Suprapubic skin (tissue), 4 donors: ENCODE measurements around the gene SPATS2. TPM values are rescaled to one million over a fixed set of nuclear protein-coding genes. Genes with fewer than 3 reads are reported as not detected.

Source experiments
- DNase-seq, 2 donors: peaks; one replicate each; pipeline ENCODE4 v3.0.0-alpha.2; 2019; ENCODE audit warnings: low spot score in 2 of 2
- H3K27ac ChIP-seq: fragments of 200-600 bp; sonication (generic); one replicate; pipeline ENCODE4 v1.5.1; 2019
- H3K27me3 ChIP-seq: fragments of 200-600 bp; sonication (generic); one replicate; pipeline ENCODE4 v1.5.1; 2019
- H3K36me3 ChIP-seq: fragments of 200-600 bp; sonication (generic); one replicate; pipeline ENCODE4 v1.5.1; 2019
- H3K4me1 ChIP-seq: fragments of 200-600 bp; sonication (generic); one replicate; pipeline ENCODE4 v1.5.1; 2019
- H3K4me3 ChIP-seq: fragments of 200-600 bp; sonication (generic); one replicate; pipeline ENCODE4 v1.5.1; 2019; ENCODE audit warnings: mild to moderate bottlenecking
- H3K9me3 ChIP-seq: fragments of 200-600 bp; sonication (generic); one replicate; pipeline ENCODE4 v1.5.1; 2019
- EP300 ChIP-seq: sonication (generic); formaldehyde crosslinking; IDR thresholded peaks from one replicate; pipeline ENCODE4 v1.6.1; 2017; ENCODE audit warnings: antibody characterized with exemption
- POLR2A ChIP-seq, 2 donors: fragments of 450-650 bp; IDR thresholded peaks; one replicate each; pipeline ENCODE4 v1.6.1; 2017; ENCODE audit warnings: antibody characterized with exemption in 2 of 2, mild to moderate bottlenecking in 2 of 2, moderate library complexity in 2 of 2
- POLR2AphosphoS5 ChIP-seq, 3 donors: sonication (generic); formaldehyde crosslinking; IDR thresholded peaks; one replicate each; pipeline ENCODE4 v1.6.1; 2017; ENCODE audit warnings: antibody characterized with exemption in 3 of 3
- WGBS: methylation state at CpG from one replicate; pipeline ENCODE4 v1.1.5; 2018; 5-methylcytosine and 5-hydroxymethylcytosine counted together
- total RNA-seq, 4 donors: library from RNA; depleted of rRNA; stranded (reverse); fragments of >200 nt; gene quantifications; one replicate each; pipeline ENCODE4 v1.1.0, GENCODE V29; 2016
- TF ChIP-seq, protein P1 (sequence below), 2 donors: fragments of 200-600 bp in 1 of 2; fragments of 450-650 bp in 1 of 2; sonication (generic) in 1 of 2; IDR thresholded peaks; one replicate each; pipeline ENCODE4 v1.5.1; 2016 to 2019; ENCODE audit warnings: antibody characterized with exemption in 2 of 2, mild to moderate bottlenecking in 1 of 2, moderate library complexity in 1 of 2

SPATS2 gene
- total RNA-seq, 4 donors from 2014 or later = 22.7 to 42.6 (median 27.2) TPM

DNA sequence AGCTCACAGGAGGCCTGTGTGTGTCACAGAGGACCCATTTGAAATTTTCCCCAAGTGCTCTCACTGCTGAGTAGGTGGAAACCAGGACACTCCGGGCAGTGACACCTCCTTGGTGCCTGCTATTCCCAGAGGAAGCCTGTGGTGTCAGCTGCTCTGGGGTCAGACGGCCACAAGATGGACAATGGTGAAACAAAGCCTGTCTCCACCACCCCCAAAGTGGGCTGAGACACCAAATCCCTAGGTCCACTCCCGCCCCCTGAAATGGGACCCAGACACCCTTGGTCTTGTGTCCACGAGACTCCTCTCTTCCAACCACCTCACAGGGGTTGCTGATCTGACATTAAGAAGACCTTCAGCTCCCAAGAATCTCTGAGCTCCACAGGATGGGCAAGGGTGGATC, 178.6 kb downstream of the SPATS2 start:
- no peaks in the 10 kb centered on the region for H3K9me3 ChIP-seq
- H3K4me1 ChIP-seq = peaks cover 17% of the 10 kb centered on the region
- H3K36me3 ChIP-seq = no peaks in the 10 kb centered on the region
- TF ChIP-seq, protein P1, sequence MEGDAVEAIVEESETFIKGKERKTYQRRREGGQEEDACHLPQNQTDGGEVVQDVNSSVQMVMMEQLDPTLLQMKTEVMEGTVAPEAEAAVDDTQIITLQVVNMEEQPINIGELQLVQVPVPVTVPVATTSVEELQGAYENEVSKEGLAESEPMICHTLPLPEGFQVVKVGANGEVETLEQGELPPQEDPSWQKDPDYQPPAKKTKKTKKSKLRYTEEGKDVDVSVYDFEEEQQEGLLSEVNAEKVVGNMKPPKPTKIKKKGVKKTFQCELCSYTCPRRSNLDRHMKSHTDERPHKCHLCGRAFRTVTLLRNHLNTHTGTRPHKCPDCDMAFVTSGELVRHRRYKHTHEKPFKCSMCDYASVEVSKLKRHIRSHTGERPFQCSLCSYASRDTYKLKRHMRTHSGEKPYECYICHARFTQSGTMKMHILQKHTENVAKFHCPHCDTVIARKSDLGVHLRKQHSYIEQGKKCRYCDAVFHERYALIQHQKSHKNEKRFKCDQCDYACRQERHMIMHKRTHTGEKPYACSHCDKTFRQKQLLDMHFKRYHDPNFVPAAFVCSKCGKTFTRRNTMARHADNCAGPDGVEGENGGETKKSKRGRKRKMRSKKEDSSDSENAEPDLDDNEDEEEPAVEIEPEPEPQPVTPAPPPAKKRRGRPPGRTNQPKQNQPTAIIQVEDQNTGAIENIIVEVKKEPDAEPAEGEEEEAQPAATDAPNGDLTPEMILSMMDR (IDR thresholded peaks at IDR 0.05) = no peak
- TF ChIP-seq EP300 (no peak), POLR2AphosphoS5 (IDR thresholded peaks at IDR 0.05) (no peak), POLR2A (IDR thresholded peaks at IDR 0.05) (no peak)
- H3K4me3 ChIP-seq = no peak overlapping the region
- DNase-seq = no peak
- WGBS = 92% methylated on average over 2 of the region's 4 CpGs
- H3K27ac ChIP-seq = no peak overlapping the region
- peaks cover 36% of the 10 kb centered on the region for H3K27me3 ChIP-seq

DNA sequence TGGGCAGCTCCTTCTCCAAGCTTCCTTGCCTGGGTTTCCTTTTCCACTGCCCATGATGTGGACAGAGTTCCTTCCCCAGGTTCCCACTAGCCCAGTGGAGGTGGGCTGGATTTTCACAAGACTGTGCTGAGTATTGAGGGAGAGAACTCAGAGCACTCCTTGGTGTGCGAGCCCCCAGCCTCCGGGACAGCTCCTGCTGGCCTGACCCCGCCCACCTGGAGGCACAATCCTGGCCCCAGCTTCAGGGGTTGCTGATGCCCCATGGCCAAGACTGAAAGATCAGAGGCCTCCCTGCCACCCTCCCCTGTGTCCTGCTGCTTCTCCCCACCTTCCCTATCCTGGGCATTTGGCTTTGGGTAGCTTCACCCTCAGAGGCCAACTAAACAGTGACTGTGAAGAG, 179.2 kb downstream of the SPATS2 start:
- Histone ChIP-seq H3K4me1 (peaks cover 17% of the 10 kb centered on the region), H3K9me3 (no peaks in the 10 kb centered on the region), H3K36me3 (no peaks in the 10 kb centered on the region), H3K27me3 (peaks cover 36% of the 10 kb centered on the region), H3K4me3 (no peak overlapping the region), H3K27ac (no peak overlapping the region)
- no peak for DNase-seq
- 100% methylated on average over 1 of the region's 3 CpGs for WGBS
- TF ChIP-seq, protein P1 (IDR thresholded peaks at IDR 0.05) = no peak
- TF ChIP-seq POLR2AphosphoS5 (IDR thresholded peaks at IDR 0.05) (no peak), POLR2A (IDR thresholded peaks at IDR 0.05) (no peak), EP300 (no peak)

DNA sequence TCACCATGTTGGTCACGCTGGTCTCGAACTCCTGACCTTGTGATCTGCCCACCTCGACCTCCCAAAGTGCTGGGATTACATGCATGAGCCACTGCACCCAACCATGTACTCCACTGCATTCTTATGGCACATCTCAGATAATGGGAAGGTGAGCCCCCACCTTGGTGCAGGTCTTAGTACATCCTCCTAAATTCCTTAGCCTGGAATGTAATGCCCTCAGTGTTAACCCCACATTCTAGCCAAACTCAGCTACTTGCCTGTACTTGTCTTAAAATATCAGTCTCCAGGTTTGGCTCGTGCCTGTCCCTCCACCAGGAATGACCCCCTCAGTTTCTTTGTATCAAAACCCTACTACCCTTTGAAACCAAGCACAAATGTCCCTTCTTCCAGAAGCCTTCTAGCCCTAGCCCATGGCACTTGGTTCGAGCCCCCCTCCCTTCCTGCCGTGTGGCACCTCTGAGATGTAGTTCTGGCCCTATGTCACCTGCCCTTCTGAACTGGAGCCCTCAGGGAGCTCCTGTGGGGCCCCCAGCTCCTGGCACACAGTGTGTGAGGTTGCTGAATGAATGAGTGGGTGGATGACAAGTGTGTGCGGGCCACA, 179.9 kb downstream of the SPATS2 start:
- no peak for DNase-seq
- TF ChIP-seq EP300 = no peak
- TF ChIP-seq, protein P1 (IDR thresholded peaks at IDR 0.05) = no peak
- TF ChIP-seq POLR2AphosphoS5 (IDR thresholded peaks at IDR 0.05) = no peak
- TF ChIP-seq POLR2A (IDR thresholded peaks at IDR 0.05) = no peak
- no peaks in the 10 kb centered on the region for H3K36me3 ChIP-seq
- peaks cover 24% of the 10 kb centered on the region for H3K4me1 ChIP-seq
- H3K4me3 ChIP-seq = no peak overlapping the region
- peaks cover 36% of the 10 kb centered on the region for H3K27me3 ChIP-seq
- WGBS = 70% methylated on average over 7 of the region's 7 CpGs
- no peaks in the 10 kb centered on the region for H3K9me3 ChIP-seq
- H3K27ac ChIP-seq = no peak overlapping the region

DNA sequence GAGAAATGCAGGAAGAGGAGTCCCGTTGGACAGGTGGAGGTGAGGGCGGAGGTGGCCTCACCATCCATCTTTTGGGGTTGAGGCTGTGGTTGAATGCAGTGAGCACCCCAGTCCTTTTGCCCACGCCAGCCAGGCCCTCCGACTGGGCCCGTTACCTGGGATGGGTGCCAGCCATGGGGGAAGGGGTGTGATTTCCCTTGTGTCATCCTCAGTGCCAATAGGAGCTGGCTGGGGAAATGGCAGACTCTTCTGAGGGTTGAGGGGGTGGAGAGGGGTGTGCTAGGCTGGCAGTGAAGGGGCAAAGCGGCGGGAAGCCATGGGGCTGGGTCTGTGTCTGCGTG, 181.2 kb downstream of the SPATS2 start:
- Histone ChIP-seq H3K9me3 (no peaks in the 10 kb centered on the region), H3K27ac (no peak overlapping the region), H3K27me3 (peaks cover 33% of the 10 kb centered on the region), H3K4me1 (peaks cover 37% of the 10 kb centered on the region), H3K36me3 (no peaks in the 10 kb centered on the region), H3K4me3 (peak overlapping the region; percentile 44)
- TF ChIP-seq EP300 = no peak
- TF ChIP-seq, protein P1 (IDR thresholded peaks at IDR 0.05) = no peak
- no peak for TF ChIP-seq POLR2AphosphoS5 (IDR thresholded peaks at IDR 0.05)
- TF ChIP-seq POLR2A (IDR thresholded peaks at IDR 0.05) = no peak
- 39% methylated on average over 7 of the region's 8 CpGs for WGBS
- DNase-seq = no peak

- TF ChIP-seq POLR2A (IDR thresholded peaks at IDR 0.05) = no peak
- TF ChIP-seq, protein P1 (IDR thresholded peaks at IDR 0.05) = no peak
- no peak for TF ChIP-seq POLR2AphosphoS5 (IDR thresholded peaks at IDR 0.05)
- no peak for TF ChIP-seq EP300
- Histone ChIP-seq H3K4me3 (peak overlapping the region; percentile 44), H3K9me3 (no peaks in the 10 kb centered on the region), H3K4me1 (peaks cover 37% of the 10 kb centered on the region), H3K36me3 (no peaks in the 10 kb centered on the region), H3K27ac (no peak overlapping the region), H3K27me3 (peaks cover 33% of the 10 kb centered on the region)
- WGBS = 20% methylated on average over 23 of the region's 70 CpGs
- no peak for DNase-seq
Observed at GRCh38 chr12:49548822-49549648, 181.8 kb downstream of the SPATS2 start.
